Measurements from ENCODE around the gene PTPRN2.
A peak's percentile ranks its signal among the peaks of the same experiment; 100 is the strongest.
"Not testable (repeated sequence)": the region's sequence is repeated elsewhere in the genome, so short reads cannot be mapped to it uniquely, and the experiment has no call there.

PTPRN2 gene

DNA sequence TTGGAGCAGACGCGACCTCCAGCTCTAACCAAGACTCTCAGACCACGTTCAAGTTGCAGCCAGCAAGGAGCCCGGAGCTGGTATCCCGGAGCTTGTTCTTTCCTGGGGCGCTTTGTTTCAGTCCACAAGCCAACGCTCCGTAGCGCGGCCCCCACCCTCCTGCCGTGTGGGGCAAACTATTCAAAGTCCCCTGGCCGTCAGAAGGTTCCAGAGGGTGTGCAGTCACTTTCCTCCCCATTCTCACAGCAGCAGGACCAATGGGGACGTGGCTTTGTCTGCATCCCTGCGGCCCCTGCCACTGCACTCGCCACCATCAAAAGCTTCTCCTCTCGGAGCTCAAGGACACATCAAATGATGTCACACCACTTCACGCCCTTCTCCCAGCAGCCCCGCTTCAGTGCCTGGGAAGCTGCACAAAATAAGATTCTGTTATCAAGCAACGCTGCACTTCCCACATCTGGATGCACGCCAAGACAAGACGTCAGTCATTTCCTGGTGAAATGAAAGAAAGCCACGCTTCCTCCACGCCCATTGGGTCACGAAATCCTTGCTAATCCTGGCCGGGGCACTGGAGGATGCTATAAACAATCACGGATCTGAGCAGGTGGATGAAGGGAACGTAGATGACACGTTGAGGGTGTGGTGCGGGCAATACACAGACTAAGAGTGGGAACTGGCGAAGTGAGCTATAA, 348.2 kb downstream of the PTPRN2 start:
- DNase-seq = no peak

DNA sequence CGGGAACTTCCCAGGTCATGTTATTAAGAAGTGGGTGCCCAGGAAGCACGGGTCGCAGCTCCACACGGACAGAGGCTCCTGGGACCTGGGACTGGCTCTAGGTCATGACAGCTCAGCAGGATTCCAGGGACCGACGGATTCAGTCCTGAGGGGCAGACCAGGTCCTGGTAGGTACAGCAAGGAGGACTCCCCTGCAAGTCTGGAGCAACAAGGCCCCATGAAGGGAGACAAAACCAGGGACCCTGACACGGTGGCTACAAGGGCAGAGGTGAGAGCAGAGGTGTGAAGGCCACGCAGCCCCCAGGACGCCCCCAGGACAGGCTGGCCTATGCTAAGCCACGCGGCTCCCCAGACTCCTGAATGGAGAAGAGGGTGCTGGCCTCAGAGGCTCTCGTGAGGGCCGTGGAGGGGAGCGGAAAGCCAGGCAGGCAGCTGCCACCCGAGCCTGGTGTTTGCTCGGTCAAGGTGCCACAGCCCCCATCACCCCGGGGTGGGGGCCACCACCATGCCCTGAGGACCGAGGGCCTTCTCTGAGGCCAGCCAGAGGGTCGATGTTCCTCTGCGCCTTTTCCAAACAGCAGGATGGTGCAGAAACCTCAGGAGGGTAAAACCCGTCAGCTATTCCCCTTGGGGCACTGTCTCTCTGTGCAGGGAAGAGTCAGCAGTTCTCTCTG, 348.9 kb downstream of the PTPRN2 start:
- DNase-seq = no peak

- DNase-seq = no peak
These were observed 349.8 kb downstream of the PTPRN2 start for GRCh38 chr7:158237672-158238335.

DNA sequence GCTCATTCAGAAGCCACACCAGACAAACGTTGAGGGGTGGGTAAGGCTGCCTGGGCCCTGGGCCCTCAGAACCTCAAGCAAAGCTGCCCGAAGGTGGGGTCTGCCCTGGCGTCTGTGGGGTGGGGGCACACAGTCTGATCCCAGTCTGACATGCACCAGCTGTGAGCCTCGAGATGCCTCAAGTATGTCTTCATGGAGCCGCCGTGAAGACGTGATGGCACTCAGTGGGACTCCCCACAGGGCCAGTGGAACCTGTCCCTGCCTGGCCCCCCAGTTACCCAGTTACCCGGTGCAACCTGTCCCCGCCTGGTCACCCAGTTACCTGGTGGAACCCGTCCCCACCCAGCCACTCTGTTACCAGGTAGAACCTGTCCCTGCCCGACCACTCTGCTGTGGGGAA, 351.2 kb downstream of the PTPRN2 start:
- no peak for DNase-seq

DNA sequence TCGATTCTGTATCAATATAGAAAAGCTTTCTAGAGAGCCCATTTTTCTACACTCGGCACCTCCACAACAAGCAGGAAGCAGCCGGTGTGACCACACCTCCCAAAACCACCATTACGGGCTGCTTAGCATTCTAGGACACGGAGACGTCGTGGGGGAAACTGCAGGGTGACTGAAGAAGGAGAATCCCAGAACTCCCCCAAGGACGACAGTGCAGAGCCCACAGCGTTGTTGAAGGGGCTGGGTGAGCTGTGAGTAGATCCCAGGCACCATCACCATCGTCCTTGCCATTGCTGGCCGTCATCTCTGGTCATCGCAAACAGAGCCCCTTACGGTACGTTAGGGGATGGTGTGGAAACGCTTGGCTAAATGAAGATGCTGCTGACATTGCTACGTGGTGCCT, 351.8 kb downstream of the PTPRN2 start:
- DNase-seq = no peak

GRCh38 chr7:158229945-158230344, 357.7 kb downstream of the PTPRN2 start:
- no peak for DNase-seq

- peak; percentile 1 for DNase-seq
These were observed 358.6 kb downstream of the PTPRN2 start for GRCh38 chr7:158228986-158229385.

DNA sequence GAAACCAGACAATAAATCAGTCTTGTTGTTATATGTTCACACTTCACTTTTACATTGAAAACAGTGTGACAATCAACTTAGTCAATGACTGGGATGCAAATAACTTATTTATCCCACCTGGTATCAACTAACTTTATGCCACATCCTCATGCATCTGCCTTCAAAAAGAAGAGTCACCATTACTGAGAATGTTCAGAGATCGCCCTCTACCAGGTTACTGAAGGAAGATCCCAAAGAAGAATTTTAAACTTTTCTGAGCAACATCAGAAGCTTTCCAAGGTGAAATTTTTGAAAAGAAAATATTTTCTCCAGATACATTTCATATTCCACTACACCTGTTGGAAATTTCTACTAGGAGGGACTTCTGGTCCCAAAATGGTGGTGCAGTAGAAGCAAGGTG, 359.5 kb downstream of the PTPRN2 start:
- DNase-seq = no peak

- no peak for DNase-seq
These were observed 360.2 kb downstream of the PTPRN2 start for GRCh38 chr7:158227258-158227984.

- no peak for DNase-seq
These were observed 371.4 kb downstream of the PTPRN2 start for GRCh38 chr7:158216198-158216597.

- DNase-seq = no peak
These were observed 378.2 kb downstream of the PTPRN2 start for GRCh38 chr7:158209435-158209834.

DNA sequence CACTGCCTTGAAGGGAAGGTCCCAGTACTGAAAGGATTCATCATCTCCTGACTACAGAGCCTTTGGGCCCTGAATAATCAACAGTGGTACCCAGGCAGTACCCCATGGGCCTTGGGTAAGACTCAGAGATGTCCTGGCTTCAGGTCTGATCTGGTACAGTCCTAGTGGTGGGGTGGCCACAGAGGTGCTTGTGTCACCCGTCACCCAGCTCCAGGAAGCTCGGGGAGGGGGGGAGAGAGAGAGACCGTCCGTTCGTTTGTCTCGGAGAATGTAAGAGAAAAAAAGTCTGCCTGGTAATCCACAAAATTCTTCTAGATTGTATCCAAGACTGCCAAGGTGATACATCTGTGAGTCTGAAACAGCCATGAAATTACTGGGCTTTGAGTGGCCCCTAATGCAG, 381.3 kb downstream of the PTPRN2 start:
- no peak for DNase-seq

DNA sequence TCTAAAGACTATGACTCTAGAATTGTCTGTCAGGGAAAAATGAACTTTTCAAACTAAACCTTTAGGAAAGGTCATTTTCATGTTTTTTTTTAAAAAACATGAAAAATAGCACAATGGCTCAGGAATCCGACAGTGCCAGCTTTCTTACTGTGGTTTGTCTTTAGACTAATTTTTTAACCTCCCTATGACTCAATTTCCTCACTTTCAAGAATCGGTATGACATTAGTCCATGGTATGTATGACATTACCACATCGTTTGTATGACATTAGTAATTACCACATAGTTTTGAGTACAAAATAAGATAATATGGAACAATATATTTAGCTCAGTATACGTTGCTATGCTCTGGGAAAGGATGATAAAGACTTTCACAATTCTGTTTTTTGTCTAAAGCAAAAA, 383.2 kb downstream of the PTPRN2 start:
- DNase-seq = no peak

DNA sequence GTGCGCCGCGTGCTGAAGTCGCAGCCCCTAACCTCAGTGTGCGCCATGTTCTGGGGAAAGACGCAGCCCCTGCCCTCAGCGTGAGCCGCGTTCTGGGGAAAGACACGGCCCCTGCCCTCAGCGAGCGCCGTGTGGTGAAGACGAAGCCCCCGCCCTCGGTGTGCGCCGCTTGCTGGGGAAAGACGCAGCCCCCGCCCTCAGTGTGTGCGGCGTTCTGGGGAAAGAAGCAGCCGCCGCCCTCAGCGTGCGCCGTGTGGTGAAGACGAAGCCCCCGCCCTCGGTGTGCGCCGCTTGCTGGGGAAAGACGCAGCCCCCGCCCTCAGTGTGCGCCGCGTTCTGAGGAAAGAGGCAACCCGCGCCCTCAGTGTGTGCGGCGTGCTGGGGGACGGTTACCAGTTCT, 383.7 kb downstream of the PTPRN2 start:
- DNase-seq = not testable (repeated sequence)

- no peak for DNase-seq
These were observed 393.2 kb downstream of the PTPRN2 start for GRCh38 chr7:158194365-158194900.

DNA sequence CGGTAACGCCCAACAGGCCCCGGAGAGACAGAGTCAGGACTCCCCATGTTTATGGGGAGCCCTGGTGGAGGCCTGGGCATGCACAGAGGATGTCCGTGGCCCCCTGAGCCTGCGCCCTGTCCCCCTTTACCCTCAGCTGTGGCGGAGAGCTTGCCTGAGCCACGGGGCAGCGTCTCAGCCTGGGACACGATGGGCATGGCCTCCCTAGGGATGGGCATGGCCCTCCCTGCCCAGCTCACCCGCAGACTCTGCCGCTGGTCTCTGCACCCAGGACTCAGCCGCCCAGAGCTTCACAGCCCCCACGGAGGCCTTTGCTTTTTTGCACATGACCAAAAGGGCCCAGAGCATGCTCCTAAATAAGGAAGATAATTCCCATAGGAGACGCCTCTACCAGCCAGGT, 394.2 kb downstream of the PTPRN2 start:
- no peak for DNase-seq

DNA sequence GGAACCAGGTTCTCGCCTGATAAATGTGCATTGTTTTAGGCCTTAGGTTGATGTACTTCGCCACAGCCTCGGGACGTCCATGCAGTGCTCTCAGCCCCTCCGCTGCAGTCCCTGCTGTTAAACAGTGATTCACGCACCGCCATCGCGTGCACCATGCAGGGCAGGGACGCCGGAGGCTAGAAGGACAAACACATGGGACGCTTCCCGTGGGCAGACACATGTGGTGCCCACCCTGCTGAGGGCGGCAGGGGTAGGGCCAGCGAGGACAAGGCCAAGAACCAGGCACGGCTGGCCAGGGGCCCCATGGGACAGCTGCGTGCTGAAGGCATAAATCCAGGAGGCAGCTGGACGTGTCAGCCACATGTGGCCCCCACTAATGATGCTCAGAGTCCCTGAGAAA, 394.7 kb downstream of the PTPRN2 start:
- no peak for DNase-seq

- no peak for DNase-seq
These were observed 395.3 kb downstream of the PTPRN2 start for GRCh38 chr7:158192184-158192835.

DNA sequence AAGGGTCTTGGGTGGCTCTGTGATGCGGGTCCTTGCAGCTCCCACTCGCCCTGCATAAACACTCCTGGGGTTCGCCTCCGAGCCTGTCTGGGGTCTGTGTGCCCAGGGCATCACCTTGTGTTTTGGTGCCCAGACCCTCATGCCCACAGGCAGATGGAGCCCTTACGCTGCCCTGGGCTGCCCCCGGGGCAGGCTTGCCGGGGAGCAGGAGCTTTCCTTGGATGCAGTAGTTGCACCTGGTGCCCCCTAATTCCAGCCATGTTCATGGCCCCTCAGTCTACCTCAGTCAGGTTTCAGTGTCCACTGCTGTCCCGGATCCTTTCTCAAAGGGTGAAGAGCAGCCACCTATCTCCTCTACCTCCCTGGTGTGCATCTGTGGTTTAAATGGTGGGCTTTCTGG, 396.0 kb downstream of the PTPRN2 start:
- no peak for DNase-seq

- no peak for DNase-seq
These were observed 396.9 kb downstream of the PTPRN2 start for GRCh38 chr7:158190756-158191155.

DNA sequence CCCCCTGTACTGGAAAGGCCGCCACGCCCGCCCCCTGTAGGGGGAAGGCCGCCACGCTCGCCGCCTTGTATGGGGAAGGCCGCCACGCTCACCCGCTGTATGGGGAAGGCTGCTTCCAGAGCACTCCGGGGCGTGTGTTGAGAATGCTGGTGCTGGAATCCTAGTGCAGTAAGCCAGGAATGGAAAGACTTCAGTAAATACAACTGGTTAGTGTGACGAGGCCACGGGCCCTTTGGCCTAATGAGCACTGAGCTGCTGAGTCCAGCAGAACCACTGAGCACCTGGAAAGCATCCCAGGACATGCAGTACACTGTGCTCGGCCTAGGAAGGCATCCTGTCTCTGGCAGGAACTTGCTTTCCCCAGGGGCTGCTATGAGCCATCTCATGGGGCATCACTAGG, 398.9 kb downstream of the PTPRN2 start:
- DNase-seq = no peak

- no peak for DNase-seq
These were observed 400.0 kb downstream of the PTPRN2 start for GRCh38 chr7:158187694-158187994.
